Activated CD4-positive, alpha-beta T cell treated with anti-CD3 and anti-CD28 coated beads for 48 hours (primary cell): Measurements from ENCODE around the gene RAB42.
"Not testable (repeated sequence)": the region's sequence is repeated elsewhere in the genome, so short reads cannot be mapped to it uniquely, and the experiment has no call there.

Experiments used
- DNase-seq: peaks from one replicate; pipeline ENCODE4 v3.0.0-alpha.2; 2020

Gene RAB42

DNA sequence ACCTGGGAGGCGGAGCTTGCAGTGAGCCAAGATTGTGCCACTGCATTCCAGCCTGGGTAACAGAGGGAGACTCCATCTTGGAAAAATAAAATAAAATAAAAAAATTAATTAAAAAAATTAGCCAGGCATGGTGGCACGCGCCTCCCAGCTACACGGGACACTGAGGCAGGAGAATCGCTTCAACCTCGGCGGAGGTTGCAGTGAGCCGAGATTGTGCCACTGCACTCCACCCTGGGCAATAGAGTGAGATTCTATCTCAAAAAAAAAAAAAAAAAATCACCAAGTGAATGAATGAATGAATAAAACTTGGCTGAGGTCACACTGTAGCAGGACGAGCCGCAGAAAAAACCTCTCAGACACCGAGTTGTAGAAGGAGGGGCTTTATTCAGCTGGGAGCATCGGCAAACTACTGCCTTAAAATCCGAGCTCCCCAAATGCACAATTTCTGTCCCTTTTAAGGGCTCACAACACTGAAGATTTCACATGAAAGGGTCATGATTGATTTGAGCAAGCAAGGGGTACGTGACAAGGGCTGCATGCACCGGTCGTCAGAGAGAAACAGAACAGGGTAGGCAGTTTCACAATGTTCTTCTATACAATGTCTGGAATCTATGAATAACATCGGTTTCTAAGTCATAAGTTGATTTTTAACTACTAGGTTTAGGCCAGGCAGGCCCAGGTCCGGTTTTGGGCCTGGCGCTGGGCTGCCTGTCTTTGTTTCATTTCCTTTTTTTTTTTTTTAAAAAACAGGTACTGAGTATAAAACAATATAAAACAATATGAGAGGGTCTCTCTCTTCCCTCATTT lies 5.3 kb upstream of the RAB42 start:
- DNase-seq = not testable (repeated sequence)

GRCh38 chr1:28592321-28593071 lies 431 bp downstream of the RAB42 start:
- DNase-seq = no peak

DNA sequence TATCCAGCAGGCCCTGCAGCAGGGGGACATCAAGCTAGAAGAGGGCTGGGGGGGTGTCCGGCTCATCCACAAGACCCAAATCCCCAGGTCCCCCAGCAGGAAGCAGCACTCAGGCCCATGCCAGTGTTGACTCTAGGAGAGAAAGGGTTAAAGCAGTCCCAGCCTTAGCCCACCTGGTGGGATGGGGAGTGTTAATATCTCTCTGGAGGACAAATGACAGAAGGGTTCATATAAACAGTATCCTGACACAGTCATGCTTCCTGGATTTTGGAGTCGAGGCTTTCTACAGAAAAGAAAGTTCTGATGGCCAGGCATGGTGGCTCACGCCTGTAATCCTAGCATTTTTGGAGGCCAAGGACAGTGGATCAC lies 1.9 kb downstream of the RAB42 start:
- not testable (repeated sequence) for DNase-seq

DNA sequence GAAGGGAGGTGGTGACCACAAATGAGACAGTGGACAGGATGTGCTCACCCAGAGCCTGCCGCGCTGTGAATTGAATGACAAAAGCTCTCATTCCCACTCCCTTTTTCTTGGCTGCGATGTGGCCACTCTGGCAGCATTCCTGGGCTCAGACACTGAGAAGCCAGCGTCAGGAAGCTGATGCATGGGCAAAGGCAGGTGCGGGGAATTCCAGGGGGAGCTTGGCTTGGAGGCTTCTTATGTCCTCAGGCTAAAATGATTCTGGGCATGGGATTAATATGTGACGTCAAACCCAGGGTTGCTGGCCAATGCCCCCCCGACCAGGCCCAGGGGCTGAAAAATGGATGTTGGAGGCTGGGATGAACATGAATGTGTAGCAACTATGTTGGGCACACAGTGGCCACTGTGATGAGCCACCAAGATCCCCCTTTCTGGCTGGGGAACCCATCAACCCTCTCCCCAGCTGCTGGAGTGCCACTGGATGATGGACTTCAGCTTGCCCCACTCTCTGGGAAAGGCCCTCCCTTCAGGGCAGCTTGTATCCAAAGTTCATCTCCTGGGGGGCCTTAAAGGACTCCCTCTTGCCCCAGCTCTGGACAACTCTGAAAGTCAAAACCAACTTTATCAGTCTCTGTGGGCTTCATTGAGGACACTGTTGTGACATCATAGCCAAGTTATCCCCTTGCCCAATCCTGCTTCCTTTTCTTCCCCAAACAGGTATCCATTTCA lies 2.8 kb downstream of the RAB42 start:
- not testable (repeated sequence) for DNase-seq

DNA sequence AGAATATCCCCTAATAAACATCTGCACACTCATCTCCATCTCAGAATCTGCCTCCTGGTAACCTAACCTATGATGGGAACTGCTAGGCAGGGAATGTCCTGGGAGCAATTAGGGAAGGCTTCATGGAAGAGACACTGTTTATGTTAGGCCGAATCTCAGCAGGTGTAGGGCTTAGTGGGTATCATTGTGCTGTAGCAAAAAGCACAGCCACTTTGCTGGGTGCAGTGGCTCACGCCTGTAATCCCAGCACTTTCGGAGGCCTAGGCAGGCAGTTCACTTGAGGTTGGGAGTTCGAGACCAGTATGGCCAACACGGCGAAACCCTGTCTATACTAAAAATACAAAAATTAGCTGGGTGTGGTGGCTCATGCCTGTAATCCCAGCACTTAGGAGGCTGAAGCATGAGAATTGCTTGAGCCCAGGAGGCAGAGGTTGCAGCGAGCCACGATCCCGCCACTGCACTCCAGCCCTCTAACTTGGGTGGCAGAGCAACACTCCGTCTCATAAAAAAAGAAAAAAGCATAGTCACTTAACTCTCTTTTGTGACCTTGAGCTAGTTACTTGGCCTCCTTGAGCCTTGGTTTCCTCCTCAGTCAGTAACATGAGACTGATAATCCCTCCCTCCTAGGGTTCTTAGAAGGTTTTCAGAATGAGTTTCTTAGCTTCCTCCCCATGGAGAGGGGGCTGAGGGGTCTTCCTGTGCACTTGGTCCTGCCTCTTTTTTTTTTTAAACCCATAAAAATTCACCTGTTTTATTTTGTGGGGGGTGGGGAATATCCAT lies 3.5 kb downstream of the RAB42 start:
- DNase-seq = no peak

GRCh38 chr1:28596276-28596675 lies 4.2 kb downstream of the RAB42 start:
- not testable (repeated sequence) for DNase-seq

DNA sequence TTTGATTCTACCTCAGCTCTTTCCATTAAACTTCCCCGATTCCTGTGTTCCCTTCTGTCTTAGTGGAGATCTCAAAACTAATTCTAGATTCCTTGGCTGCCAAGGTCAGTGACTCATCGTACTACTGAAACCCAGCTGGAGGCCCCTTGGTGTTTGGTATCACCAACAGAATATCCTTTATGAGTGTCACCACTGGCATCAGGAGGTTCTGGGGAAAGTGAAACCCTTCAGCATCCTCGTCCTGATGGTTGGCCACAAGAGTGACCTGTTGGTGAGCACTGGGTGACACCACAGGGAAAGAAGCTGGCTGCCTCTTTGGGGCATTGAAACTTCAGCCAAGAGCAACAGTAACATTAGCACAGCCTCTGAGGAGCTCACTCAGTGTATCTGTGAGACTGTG lies 9.6 kb downstream of the RAB42 start:
- peak; percentile 57 for DNase-seq

- peak; percentile 44 for DNase-seq
These were observed 10.7 kb downstream of the RAB42 start for GRCh38 chr1:28602536-28603439.

DNA sequence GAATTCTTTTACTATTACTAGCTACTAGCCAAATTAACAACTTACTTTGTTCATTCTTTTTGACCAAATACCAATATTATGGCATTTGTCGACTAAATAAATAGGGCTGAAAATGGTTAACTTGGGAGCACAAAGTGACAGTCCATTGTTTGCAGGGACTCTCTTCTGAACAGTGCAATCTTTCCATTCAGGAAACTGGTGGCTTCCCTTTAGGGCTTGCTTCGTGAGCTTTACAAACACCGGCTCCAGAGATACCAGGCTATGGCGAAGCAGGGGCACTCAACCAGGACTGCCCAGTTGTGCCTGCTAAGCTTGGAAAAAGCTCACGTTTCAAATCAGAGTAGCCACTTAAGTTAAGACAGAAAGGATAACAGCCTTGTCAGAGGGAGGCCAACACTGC lies 12.3 kb downstream of the RAB42 start:
- DNase-seq = no peak

DNA sequence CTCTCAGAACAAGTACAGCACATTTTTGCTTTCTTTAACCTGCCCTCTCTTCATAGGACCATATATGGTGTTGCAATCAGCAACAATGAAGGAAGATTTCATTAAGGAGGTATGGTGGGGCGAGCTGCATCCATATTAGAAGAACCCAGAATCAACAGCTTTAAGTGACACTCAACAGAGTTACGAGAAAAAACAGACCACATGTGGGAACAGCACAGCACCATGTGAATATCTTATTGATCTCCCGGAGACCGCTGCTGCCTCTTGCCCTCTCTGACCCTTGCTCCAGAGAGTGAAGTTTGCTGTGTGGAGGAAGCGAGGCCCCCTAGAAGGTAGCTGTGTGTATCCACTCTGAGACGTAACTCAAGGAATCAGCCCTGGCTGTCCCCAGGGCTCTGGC lies 12.9 kb downstream of the RAB42 start:
- DNase-seq = no peak

DNA sequence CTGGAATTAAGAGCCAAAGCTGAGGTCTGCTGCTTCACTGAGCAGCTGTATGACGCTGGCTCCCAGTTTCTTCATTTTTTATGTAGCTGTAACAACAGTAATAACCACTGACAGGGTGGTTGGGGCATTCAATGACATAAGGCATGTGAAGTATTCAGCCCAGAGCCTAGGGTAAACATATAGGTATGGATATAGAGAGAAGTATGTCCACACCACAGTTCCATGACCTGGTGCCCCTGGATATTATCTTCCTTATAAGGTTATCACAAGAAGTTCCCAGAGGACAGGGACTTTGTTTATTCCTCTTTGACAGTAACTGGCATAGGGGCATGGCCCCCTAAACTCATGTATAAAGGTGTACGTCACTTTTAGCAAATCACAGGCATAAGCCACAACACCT lies 14.7 kb downstream of the RAB42 start:
- DNase-seq = no peak

GRCh38 chr1:28613175-28613574 lies 21.1 kb downstream of the RAB42 start:
- DNase-seq = no peak

DNA sequence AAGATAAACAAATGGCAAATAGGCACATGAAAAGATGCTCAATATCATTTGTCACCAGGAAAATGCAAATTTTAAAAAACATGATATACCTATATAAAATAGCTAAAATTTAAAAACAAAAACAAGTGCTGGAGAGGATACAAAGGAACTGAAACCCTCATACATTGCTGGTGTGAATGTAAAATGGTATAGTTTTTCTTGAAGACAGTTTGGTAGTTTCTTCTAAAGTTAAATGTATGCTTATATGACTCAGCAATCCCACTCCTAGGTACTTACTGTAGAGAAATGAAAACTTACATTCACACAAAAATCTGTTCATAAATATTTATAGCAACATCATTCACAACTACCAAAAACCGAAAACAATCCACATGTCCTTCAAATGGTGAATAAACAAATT lies 39.6 kb downstream of the RAB42 start:
- DNase-seq = no peak

DNA sequence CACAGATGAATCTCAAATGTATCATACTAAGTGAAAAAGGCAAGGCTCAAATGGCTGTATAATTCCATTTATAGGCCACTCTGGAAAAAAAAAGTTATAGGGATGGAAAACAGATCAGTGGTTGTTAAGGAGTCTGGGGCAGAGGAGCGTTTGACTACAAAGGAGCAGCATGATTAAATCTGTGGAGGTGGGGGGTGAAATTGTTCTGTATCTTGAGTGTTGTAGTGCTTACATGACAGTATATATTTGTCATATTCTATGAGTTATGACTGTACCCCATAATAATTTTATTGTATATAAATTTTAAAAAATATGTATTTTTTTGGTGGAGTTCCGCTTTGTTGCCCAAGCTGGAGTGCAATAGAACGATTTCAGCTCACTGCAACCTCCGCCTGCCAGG lies 40.5 kb downstream of the RAB42 start:
- no peak for DNase-seq

- peak; percentile 43 for DNase-seq
These were observed 48.7 kb downstream of the RAB42 start for GRCh38 chr1:28640766-28641165.

- no peak for DNase-seq
These were observed 50.2 kb downstream of the RAB42 start for GRCh38 chr1:28642056-28642846.

DNA sequence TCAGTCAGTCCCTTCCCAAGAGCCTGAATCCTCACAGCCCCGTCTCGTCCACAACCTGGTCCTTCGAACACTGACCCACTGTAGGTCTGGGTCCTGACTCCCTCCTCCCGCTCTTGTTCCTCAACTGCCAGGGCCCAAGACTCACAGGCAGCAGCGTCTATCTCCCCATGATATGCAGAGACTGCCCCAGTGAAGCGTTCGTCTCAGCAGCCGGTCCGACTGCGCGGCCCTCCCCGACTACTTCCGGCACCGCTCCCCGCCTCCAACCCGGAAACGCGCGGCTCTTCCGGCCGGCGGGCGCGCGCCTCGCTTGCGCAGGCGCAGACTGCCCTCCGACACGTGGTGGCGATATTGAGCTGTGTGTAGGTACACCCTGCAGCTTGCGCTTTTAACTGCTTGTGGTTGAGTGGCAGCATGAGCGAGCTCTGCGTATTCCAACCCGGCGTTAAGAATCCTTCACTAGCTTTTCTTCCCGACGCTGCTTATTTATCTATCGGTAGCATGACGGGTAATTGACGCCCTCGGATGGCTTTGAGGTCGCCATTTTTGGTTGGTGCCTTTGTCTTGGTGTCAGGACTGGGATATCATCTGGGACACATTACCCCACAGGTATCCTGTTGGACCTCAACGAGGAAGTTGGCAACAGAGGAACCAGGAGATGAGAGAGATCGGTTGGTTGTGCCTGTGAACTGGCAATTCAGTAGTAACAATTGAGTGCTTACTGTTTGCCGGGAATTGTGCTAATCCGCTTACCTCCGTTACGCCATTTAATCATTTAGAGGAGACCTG lies 51.0 kb downstream of the RAB42 start, which contains the start of gene TAF12:
TSS of gene TAF12 (minus strand) at position 221 of the 789 bp plus-strand sequence. CDS start 20,986 bp downstream, outside the sequence.
- DNase-seq = peak; percentile 93

GRCh38 chr1:28644494-28644893 lies 52.4 kb downstream of the RAB42 start:
- no peak for DNase-seq
